GM19043 (cell line): ENCODE measurements around the gene PLA2G4D.
"Not testable (repeated sequence)": the region's sequence is repeated elsewhere in the genome, so short reads cannot be mapped to it uniquely, and the experiment has no call there.

ENCODE experiments used
- ATAC-seq: cut with Tn5 transposase; IDR thresholded peaks from one replicate; pipeline ENCODE4 v1.9.1; 2021; ENCODE audit warnings: low read depth; ENCODE audit not compliant: unreplicated experiment

Gene PLA2G4D

DNA sequence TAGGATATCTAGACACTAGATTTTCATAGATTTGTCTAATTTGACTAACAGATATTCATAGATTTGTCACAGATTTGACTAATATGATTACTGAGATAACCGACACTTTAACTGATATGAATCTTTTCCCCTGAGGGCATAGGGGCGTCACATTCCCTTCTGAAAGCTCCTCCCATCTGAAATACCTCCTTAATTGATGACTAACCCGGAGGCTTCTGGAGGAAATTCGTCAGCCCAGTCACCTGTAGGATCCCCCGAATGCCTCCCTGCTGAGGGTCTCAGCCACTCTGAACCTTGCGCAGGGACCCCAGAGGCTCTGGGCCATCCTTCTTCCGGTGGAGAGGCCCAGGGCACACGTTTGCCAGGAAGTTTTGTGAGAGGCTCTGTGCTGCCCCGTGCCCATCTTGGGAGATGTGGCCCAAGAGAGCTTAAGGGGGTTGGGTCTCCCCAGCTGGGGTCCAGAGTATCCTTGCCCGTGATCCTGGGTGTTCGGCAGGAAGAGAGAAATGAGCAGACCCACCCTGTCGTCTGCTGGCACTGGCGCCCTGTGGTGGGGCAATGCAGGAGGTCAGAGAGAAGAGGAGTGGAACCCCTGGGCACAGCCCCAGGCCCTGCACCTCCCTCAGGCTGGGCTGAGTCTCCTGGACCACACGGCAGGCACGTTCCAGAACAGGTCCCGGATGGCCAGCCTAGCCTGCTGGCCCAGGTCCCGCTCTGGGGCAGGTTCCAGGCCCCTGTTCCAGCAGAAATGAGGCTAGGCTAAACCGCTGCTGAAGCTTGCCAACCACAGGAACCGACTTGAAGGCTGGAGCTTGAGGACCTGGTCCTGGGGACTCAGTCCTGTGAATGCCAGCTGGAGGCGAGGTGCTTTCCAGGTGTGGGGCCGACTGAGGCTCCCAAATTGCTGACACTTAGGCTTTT lies 1.7 kb downstream of the PLA2G4D start:
- ATAC-seq, result no peak

GRCh38 chr15:42091753-42092397 lies 2.5 kb downstream of the PLA2G4D start:
- not testable (repeated sequence) for ATAC-seq

DNA sequence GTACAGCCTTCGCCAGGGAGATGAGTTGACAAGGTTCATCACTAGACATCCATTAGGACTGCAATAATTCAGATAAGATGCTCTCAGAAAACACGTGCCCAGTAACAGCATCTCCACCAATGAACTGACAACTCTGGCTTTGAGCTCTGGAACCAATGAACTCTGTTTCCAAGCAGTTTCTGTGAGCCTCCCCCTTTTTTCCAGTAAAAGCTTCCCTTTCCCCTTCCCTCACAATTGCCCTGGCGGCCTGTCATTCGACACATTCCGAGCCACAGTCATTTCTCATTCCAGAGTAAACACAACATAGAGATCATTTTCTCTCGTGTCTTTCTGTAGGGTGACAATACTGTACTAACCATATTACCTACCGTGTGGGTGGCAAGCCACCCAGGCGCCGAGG lies 3.6 kb downstream of the PLA2G4D start:
- no peak for ATAC-seq

GRCh38 chr15:42090370-42090769 lies 4.0 kb downstream of the PLA2G4D start:
- no peak for ATAC-seq

GRCh38 chr15:42089942-42090341 lies 4.4 kb downstream of the PLA2G4D start:
- ATAC-seq, result no peak

DNA sequence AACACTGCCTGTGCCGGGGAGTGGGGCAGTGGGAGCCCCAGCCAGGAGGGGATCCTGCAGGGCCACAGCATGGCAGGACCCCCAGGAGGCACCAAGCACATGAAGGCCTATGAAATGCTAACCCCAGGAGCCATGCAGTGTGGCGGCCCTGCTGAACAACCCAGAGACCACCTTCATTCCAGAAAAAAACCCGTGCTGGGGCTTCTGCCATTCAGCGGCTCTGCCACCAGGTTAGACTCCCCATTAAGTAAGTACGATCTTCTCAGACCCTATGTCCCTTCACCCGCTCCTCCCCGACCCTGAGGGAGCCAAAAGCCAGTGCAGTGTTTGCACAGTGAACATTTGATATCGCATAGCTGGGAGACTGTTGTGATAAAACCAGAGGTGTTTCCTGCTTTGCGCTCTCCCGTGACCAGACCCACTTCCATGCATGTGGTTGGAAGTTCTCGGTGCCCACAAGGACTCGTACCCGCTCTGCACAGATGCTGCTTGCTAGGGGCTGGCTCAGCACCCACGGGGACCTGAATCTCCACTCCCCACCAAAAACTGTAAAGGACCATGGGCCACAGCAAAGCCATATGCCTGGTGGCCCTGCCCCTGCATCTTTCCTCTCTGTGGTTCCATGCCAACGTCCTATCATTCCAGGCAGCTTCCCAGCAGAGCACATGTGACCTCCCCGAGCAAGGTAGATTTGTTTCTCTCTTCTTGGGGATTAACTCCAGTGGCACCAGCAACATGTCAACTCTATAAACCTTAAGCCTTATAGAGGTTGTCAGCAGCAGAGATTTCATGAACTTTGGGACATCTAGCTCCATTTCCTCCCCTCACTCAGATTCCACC lies 5.3 kb downstream of the PLA2G4D start:
- ATAC-seq, result no peak

- no peak for ATAC-seq
Measured at GRCh38 chr15:42087926-42088800, 6.2 kb downstream of the PLA2G4D start.

- ATAC-seq, result no peak
Measured at GRCh38 chr15:42087460-42087859, 6.9 kb downstream of the PLA2G4D start.

- no peak for ATAC-seq
Measured at GRCh38 chr15:42085721-42086120, 8.6 kb downstream of the PLA2G4D start.

DNA sequence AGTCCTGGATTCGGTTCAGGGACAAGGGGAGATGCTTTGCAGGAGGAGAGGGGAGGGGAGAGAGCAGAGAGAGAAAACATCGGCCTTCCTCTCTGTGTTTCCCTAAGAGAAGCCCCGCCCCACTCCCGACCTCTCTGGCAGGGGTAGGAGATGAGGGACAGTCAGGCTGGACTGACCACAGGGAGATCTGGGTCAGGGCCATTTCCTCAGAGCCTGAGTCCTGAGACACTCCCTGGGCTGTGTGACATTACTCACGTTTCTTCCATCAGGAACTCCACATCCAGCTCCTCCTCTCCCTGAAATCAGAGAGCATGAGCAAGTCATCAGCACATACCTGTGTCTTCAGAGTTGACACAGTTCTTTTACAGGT lies 9.1 kb downstream of the PLA2G4D start:
- no peak for ATAC-seq

DNA sequence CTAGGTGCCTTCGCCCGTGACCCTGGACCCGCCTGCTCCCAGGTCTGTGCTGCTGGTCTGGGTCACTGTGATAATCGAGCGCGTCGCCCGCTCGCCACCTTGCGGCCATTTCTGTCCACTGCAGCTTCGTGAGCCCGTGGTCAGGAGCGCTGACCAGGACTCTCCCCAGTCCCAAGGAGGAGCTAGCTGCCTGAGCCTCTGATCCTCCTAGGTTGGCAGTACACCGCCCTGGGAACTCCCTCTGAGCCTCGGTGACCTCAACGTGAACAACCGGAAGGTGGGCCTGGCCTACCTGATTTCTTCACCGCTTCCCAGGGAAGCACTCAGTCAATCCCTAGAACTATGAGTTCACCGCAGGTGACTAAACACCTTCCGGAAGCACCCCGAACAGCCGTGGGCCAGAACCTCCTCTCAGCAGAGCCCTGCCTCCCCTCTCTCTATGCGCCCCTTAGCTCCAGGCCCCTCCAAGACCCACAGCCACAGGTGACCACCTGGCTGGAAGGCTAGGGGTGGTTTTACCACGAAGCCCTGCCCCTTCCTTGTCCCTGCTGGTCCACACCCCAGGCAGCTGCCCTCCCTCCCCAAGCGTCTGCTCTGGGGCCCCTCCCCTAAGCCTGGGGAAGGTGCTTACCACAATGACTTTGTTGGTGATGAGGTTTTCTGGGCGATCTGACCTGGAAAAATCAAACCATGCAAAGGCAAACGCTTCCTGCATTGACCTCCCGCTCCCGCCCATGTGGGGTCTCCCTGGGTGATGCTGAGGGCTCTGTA lies 9.7 kb downstream of the PLA2G4D start:
- ATAC-seq, result no peak

DNA sequence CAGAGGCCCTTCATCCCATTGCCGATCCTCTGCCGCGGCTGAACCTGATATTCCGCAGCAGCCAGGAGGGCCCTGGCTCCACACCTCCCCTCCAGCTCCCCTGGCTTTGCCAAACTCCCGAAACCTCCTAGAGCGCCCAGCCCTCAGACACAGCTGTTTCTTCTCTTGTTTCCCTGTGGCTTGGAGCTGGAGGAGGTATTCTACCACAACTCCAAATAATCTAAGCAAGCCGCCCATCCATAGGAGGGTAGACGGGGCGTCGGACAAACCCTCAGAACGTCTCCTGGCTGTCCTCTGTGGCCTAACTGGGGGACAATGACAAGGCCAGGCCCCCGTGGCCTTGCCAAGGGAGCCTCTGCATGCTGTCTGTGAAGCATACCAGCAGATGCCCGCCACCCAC lies 10.4 kb downstream of the PLA2G4D start:
- no peak for ATAC-seq

DNA sequence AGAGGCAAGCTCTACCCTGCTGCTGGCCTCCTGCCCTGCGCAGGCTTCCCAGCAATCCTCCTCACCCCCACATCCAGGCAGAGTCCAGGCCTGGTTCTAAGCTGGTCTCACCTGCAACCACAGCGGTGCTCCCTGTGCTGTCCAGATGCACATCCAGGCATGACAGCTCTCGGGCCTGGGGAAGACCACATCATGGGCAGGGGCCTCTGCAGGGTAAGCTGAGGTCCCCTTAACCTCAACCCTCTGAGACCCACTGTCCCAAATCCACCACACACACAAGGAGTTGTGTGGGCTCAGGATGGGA lies 10.8 kb downstream of the PLA2G4D start:
- ATAC-seq, result no peak

DNA sequence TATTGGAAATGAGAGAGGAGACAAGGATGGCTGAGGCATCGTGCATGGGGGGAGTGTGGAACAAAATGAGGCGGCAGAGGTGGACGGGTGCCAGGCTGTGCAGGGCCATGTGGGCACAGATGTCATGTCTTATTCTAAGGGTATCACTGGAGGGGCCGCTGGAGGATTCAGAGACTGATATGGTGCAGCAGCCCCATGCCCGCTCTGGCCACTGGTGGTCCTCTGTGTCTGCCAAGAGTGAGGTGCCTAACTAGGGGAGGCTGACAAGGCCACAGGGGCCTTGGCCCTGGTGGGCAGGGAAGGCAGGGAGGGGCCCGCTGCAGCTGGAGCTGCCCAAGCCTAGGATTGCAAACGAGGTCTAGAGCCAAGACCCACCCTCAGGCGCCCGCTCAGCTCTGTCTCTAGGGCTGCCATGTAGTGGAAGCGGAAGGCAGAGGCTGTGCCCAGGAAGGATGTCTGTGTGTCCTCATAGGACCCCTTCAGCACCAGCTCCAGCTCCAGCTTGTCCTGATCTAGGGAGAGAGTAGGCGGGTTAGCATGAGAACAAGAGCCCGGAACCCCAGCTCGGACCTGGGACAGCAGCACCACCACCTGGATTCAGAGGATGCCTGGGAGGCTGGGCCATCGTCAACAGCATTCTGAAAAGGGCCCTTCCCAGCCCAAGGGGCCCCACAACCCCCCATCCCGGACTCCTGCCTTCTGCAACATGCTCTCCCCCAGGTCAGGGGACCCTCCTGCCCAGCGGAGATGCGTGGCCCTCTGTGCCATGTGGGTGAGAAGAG lies 11.3 kb downstream of the PLA2G4D start:
- ATAC-seq, result no peak

DNA sequence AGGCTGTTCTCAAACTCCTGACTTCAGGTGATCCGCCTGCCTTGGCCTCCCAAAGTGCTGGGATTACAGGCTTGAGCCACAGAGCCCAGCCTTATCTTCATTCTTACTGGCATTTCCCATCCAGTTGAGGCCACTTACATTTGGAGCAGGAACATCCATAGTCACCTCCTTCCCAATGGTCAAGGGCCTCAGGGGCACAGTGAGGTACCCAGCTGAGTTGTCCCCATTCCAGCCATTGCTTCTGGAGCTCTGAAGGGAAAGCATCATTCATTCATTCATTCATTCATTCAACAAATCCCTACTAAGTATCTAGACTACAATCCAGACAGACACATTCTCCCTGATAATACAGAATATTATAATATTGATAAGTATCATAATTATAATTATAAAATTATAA lies 12.2 kb downstream of the PLA2G4D start:
- no peak for ATAC-seq

DNA sequence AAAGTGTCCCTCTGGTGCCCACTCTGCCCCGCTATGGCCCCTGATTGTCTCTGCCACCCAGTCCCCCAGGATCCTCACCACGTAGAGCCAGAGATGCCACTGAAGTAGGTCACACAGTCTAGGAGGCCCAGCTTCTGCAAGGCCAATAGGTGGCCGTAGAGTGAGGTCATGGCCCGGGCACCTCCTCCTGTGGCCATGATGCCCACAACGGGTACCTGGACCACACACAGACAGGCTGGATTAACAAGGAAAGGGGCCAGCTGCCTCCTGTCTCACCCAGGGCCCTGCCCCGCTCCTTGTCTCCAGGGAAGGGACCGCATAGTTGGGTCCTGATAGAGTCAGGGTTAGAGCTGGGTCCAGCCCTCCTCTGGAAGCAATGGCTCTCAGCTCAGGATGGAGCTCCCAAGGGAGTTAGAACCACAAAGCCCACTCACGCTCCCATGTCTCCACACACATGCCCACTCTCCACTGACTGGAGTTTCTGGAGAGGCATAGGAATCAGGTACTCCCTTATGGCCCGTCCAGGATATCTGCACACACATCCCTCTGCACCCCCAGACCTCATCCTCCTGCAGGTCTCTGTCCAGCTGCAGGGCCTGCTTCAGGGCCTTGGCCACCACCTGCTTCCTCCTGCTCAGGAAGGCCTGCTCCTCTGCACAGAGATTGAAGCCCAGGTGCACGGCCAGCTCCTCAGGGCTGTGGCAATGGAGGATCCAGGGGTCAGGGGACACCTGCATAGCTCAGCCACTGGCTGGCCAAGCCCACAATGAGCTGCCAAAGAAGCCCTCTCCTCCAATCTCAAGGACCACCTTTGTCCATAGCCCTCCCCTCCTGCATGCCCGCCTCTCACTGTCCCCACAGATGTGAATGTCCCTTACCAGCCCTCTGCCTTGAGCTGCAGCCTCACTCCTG lies 13.2 kb downstream of the PLA2G4D start:
- ATAC-seq, result no peak

- ATAC-seq, result no peak
Measured at GRCh38 chr15:42080186-42080918, 14.0 kb downstream of the PLA2G4D start.
